GM18907 (cell line): ENCODE data around the gene PCYOX1L.
A peak's percentile ranks its signal among the peaks of the same experiment; 100 is the strongest.

ENCODE experiments used
- ATAC-seq: cut with Tn5 transposase; IDR thresholded peaks from one replicate; pipeline ENCODE4 v1.9.1; 2021; ENCODE audit warnings: mild to moderate bottlenecking, moderate library complexity; ENCODE audit not compliant: unreplicated experiment

Gene PCYOX1L

GRCh38 chr5:149367249-149367971 lies 9.6 kb downstream of the PCYOX1L start:
- peak; percentile 65 for ATAC-seq

- no peak for ATAC-seq
Measured at GRCh38 chr5:149367972-149368645, 10.3 kb downstream of the PCYOX1L start.

- ATAC-seq: no peak
Measured at GRCh38 chr5:149370878-149371277, 13.0 kb downstream of the PCYOX1L start.

- peak; percentile 88 for ATAC-seq
Measured at GRCh38 chr5:149371296-149371962, 13.6 kb downstream of the PCYOX1L start.

GRCh38 chr5:149372076-149372795 lies 14.4 kb downstream of the PCYOX1L start:
- ATAC-seq: no peak

- ATAC-seq: no peak
Measured at GRCh38 chr5:149372932-149373331, 15.1 kb downstream of the PCYOX1L start.

GRCh38 chr5:149374303-149374702 lies 16.5 kb downstream of the PCYOX1L start:
- no peak for ATAC-seq

- no peak for ATAC-seq
Measured at GRCh38 chr5:149374801-149375200, 17.0 kb downstream of the PCYOX1L start.

GRCh38 chr5:149375434-149375833 lies 17.6 kb downstream of the PCYOX1L start:
- no peak for ATAC-seq

- no peak for ATAC-seq
Measured at GRCh38 chr5:149376104-149376503, 18.3 kb downstream of the PCYOX1L start.

- ATAC-seq: no peak
Measured at GRCh38 chr5:149376711-149377447, 19.0 kb downstream of the PCYOX1L start.

- ATAC-seq: no peak
Measured at GRCh38 chr5:149378241-149378820, 20.5 kb downstream of the PCYOX1L start.

- ATAC-seq: no peak
Measured at GRCh38 chr5:149379177-149379761, 21.4 kb downstream of the PCYOX1L start, which contains the start of gene IL17B. TSS of gene IL17B (minus strand) at chr5:149379292. CDS start at chr5:149379225, 67 bp downstream.

- ATAC-seq: no peak
Measured at GRCh38 chr5:149379818-149380374, 22.1 kb downstream of the PCYOX1L start.

GRCh38 chr5:149380466-149381121 lies 22.7 kb downstream of the PCYOX1L start:
- ATAC-seq: no peak

- ATAC-seq: peak; percentile 5
Measured at GRCh38 chr5:149381261-149381985, 23.6 kb downstream of the PCYOX1L start.

GRCh38 chr5:149381986-149382338 lies 24.1 kb downstream of the PCYOX1L start:
- ATAC-seq: peak; percentile 76

- ATAC-seq: no peak
Measured at GRCh38 chr5:149382517-149383220, 24.8 kb downstream of the PCYOX1L start.
